Calu3 (cell line): ENCODE data around the gene CDC37. TPM values are rescaled to one million over a fixed set of nuclear protein-coding genes. Genes with fewer than 3 reads are reported as not detected.

Experiments
- BruUV-seq: library from RNA; stranded (reverse); fragments of 400-500 nt; replicated peaks from 2 replicates; lab custom pipeline; 2021; lab: Mats Ljungman, UMichigan
- CTCF ChIA-PET: fragments of 300-600 bp; sonication (Branson Sonifier 250); formaldehyde crosslinking; loops from one replicate; lab custom pipeline; 2022; ENCODE audit warnings: antibody characterized with exemption; lab: Charles Lee
- DNase-seq: peaks from one replicate; pipeline ENCODE4 v3.0.0; 2022
- H3K27ac Mint-ChIP-seq: one replicate; pipeline ENCODE4 v1.8.0; 2022; ENCODE audit warnings: mixed read lengths; ENCODE audit not compliant: unreplicated experiment
- H3K27me3 Mint-ChIP-seq: one replicate; pipeline ENCODE4 v1.8.0; 2022; ENCODE audit warnings: mixed read lengths; ENCODE audit not compliant: unreplicated experiment
- H3K36me3 Mint-ChIP-seq: one replicate; pipeline ENCODE4 v1.8.0; 2022; ENCODE audit warnings: mild to moderate bottlenecking, moderate library complexity, mixed read lengths; ENCODE audit not compliant: insufficient read depth, unreplicated experiment
- H3K4me1 Mint-ChIP-seq: one replicate; pipeline ENCODE4 v1.8.0; 2022; ENCODE audit warnings: mild to moderate bottlenecking, low read depth, mixed read lengths; ENCODE audit not compliant: unreplicated experiment
- H3K4me3 Mint-ChIP-seq: one replicate; pipeline ENCODE4 v1.8.0; 2022; ENCODE audit warnings: mild to moderate bottlenecking, low read depth, moderate library complexity, mixed read lengths; ENCODE audit not compliant: unreplicated experiment
- H3K9me3 Mint-ChIP-seq: one replicate; pipeline ENCODE4 v1.8.0; 2022; ENCODE audit warnings: low read depth, mixed read lengths; ENCODE audit not compliant: unreplicated experiment
- CTCF ChIP-seq: fragments of 200-600 bp; IDR thresholded peaks from one replicate; pipeline ENCODE4 v1.8.0; 2022; ENCODE audit warnings: antibody characterized with exemption; ENCODE audit not compliant: unreplicated experiment
- intact Hi-C: fragments of 100-400 bp; cut with micrococcal nuclease; formaldehyde crosslinking; loops from one replicate; pipeline ENCODE4 v1.10.0; 2022; ENCODE audit not compliant: unreplicated experiment
- total RNA-seq: library from RNA; stranded (reverse); gene quantifications from 2 replicates; pipeline ENCODE4 v1.2.3, GENCODE V29; 2022

Gene CDC37
- total RNA-seq, 1 experiment from 2014 or later: 181 TPM

- Mint-ChIP-seq H3K36me3 (no peaks in the 10 kb centered on the region), H3K27ac (no peak overlapping the region), H3K27me3 (no peaks in the 10 kb centered on the region), H3K9me3 (no peaks in the 10 kb centered on the region), H3K4me3 (no peak overlapping the region), H3K4me1 (no peaks in the 10 kb centered on the region)
- BruUV-seq: no TSS peak
- DNase-seq: no peak
- CTCF ChIA-PET: no interaction called here
- intact Hi-C loops: no loop called here
- TF ChIP-seq CTCF: no peak
Measured at GRCh38 chr19:10449037-10449436, 45.7 kb upstream of the CDC37 start.

DNA sequence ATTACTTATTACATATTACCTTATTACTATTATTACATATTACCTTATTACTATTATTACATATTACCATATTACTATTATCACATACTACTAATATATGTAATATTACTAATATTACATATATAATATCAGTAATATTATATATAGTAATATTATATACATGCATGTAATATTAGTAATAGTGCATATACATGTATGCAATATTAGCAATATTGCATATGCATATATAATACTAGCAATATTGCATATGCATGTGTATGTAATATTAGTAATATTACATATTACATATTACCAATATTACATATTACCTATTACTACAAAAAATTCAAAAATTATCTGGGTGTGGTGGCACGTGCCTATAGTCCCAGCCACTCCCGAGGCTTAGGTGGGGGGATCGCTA is 39.4 kb upstream of the CDC37 start:
- Mint-ChIP-seq H3K9me3 (no peaks in the 10 kb centered on the region), H3K4me1 (no peaks in the 10 kb centered on the region), H3K27ac (no peak overlapping the region), H3K36me3 (no peaks in the 10 kb centered on the region), H3K4me3 (no peak overlapping the region), H3K27me3 (no peaks in the 10 kb centered on the region)
- no peak for DNase-seq
- BruUV-seq: no TSS peak
- intact Hi-C loops: no loop called here
- no peak for TF ChIP-seq CTCF
- CTCF ChIA-PET: no interaction called here

DNA sequence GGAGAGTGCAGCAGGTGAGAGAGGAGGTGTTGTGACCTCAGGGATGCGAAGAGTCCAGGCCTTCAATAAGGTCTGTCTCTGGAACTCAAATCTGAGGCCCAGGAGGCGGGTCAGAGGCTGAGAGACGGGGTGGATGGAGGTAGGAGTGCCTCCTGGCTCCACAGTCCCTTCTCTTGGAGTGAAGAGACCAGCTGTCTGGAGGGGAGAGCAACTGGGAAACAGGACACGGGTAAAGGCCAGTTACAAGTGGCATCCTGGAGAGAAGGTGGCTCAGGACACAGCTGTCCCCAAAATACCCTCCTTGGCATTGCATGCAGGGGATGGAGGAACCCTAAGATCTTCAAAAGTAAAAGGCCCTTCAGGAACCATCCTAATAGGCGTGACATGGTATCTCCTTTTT is 36.2 kb upstream of the CDC37 start:
- Mint-ChIP-seq H3K27me3 (no peaks in the 10 kb centered on the region), H3K9me3 (no peaks in the 10 kb centered on the region), H3K4me3 (no peak overlapping the region), H3K4me1 (no peaks in the 10 kb centered on the region), H3K27ac (no peak overlapping the region), H3K36me3 (no peaks in the 10 kb centered on the region)
- CTCF ChIA-PET: no interaction called here
- no TSS peak for BruUV-seq
- intact Hi-C loops: no loop called here
- DNase-seq: no peak
- no peak for TF ChIP-seq CTCF

DNA sequence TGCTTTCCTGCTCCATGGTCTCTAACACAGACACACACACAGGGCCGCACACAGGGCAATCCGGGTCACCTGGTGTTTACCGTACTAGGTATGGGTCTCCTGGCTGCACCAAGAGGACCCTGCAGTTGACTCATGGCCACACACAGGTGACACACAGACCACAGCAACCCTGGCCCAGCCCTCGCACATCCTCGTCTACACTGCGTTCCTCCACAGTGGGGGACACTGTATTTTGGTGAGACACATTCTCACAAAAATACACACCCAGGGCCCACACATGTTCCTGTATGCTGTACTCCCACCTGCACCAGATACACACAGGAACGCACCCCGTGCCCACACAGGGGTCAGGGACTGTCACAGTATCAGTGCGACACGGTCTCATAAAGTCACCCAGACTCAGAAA is 29.8 kb upstream of the CDC37 start:
- CTCF ChIA-PET: interaction anchor here (0.6 kb wide), 1 partner anchor 29 kb away, joined by 3 read pairs; no protein-coding TSS in a partner anchor
- Mint-ChIP-seq H3K9me3 (no peaks in the 10 kb centered on the region), H3K27me3 (peaks cover 42% of the 10 kb centered on the region), H3K36me3 (peaks cover 9% of the 10 kb centered on the region), H3K4me1 (no peaks in the 10 kb centered on the region), H3K4me3 (no peak overlapping the region), H3K27ac (no peak overlapping the region)
- no peak for TF ChIP-seq CTCF
- BruUV-seq: no TSS peak
- no peak for DNase-seq
- intact Hi-C loops: no loop called here
